Activated CD4-positive, CD25-positive, alpha-beta regulatory T cell treated with anti-CD3 and anti-CD28 coated beads, Interleukin-2, amount 50 U/mL, for 24 hours (primary cell): ENCODE measurements around the gene BAIAP2.

Source experiments
- ATAC-seq, 2 donors: fragments of 150-1000 bp; cut with Tn5 transposase; one replicate each; pipeline ENCODE4 v1.10.0; 2021; ENCODE audit warnings: mild to moderate bottlenecking in 1 of 2, moderate library complexity in 1 of 2

BAIAP2 gene

DNA sequence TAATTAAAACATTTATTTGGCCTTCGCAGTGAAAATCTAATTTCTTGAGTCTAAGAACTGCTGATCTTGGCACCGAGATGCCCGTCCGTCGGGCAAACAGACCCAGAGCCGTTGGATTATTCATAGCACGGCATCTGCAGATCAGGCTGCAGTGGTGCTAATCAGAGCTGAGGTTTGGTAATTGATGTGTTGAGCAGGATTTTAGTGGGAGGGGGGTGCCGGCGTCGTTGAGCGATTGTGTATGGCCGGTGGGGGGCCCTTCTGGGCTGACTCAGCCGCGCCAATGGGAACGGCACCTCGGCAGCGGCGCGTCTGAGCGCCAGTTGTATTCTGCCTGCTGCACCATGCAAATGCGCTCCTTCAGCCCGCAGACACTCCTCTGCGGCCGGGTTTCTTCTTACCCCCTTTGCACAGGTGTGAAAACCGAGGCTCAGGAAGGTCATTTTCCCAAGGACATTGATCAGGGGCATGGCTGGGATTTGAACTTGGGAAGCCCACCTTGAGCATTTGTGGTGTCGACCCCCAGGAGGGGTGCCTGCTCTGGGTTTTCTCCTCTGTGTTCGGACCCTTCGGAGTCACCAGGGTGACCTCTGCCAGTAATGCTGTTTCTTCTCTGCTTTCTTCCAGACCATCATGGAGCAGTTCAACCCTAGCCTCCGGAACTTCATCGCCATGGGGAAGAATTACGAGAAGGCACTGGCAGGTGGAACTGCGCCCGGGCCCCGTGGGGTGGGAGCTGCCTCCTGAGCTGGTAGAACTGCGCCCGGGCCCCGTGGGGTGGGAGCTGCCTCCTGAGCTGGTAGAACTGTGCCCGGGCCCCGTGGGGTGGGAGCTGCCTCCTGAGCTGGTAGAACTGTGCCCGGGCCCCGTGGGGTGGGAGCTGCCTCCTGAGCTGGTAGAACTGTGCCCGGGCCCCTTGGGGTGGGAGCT is 18.4 kb downstream of the BAIAP2 start:
- no peak for ATAC-seq

DNA sequence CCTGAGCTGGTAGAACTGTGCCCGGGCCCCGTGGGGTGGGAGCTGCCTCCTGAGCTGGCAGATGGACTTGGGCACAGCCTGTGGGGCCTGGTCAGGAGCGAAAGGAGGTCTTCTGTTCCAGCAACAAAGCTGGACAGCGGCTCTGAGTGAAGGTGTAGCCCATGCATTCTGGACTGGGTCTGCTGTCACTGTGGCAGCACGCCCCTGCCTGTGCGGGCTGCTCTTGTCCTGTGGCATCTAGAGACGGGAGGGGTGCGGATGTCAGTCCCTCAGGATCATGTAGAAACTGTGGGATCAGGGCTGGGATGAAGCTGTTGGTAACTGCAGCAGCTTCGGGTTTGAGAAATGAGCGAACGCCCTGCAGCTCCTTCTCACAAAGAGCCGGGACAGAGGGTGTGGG is 19.4 kb downstream of the BAIAP2 start:
- no peak for ATAC-seq

DNA sequence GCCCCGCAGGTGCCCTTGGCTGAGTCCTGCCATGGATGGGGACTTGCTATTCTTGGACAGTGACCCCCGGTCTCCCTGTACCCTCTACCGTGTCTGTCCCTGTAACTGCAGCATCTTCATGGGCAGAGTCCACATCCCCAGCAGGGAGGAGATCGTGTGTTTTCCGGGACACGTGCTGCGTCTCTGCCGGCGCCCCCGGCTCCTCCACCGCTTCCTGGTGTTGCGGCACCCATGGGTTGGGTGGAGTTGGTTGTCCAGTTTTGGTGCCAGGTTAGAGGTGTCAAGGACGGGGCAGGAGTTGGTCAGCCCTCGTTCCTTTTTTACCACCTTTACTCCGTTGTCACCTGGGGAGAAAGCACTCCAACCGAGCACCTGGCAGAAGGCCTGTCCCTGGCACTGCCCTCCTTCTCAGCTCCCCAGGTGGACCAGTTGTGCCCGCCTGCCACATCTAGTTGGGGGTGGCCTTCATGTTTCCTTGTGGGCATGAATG is 20.0 kb downstream of the BAIAP2 start:
- ATAC-seq = no peak

DNA sequence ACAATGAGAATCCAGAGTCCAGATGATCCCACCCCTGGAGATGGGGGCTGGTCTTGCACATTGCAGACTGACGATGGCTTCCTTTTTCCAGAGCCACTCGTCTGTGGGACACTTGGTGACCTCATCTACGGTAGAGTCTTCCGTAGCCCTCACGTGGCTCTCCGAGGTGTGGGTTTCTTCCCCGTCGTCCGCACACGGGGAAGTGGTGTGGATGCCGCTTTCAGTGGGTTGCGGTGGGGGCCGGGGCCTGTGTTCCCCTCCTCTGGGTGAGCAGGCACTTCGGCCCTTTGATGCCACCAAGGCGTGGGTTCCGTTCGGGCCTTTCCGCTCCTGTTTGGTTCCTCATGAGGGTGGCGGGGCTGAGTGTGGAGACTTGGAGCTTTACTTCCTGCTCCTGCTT is 21.4 kb downstream of the BAIAP2 start:
- ATAC-seq = no peak

DNA sequence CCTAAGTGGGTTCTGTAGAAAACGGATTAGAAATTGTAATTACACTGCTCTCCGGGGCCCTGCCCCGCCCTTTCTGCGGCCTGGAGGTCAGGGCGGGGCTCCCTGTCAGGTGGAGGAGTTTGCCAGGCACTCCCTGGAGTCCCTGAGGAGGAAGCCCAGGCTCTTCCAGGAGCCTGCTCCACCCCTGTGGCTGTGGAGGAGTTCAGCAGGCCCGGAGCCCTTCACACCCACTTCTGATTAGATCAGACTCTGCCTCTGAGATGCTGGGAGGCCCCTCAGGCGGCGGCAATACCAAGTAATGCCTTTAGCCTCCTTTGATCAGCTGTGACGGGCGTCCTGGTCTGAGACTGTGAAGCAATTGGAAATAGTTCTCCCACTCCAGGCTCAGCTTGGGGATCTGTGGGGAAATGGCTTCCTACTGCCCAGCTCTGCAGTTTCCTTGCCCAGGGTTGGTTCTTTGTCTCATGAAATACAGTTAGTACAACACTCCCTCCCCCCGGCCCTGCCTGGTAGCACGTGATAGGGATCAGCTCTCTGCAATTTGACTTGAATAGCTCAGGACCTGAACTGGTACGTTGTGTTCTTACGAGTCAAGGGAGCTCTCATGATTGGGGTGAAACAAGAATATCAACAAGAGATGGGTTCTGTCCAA is 22.3 kb downstream of the BAIAP2 start:
- no peak for ATAC-seq

DNA sequence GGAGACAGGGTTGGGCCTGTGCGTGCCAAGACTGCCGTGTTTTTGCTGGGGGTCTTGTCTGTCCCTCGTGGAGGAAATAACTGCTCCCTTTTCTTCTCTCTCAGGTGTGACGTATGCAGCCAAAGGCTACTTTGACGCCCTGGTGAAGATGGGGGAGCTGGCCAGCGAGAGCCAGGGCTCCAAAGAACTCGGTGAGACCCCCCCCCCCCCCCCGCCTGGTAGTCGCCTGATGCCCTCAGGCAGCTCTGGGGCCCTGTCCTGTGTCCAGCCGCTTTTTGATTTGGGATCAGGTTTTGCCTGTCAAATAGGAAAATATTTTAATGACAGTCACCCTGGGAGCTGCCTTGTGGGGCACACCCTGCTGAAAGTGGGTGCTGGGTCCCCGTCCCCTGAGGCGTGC is 22.8 kb downstream of the BAIAP2 start:
- ATAC-seq = no peak

DNA sequence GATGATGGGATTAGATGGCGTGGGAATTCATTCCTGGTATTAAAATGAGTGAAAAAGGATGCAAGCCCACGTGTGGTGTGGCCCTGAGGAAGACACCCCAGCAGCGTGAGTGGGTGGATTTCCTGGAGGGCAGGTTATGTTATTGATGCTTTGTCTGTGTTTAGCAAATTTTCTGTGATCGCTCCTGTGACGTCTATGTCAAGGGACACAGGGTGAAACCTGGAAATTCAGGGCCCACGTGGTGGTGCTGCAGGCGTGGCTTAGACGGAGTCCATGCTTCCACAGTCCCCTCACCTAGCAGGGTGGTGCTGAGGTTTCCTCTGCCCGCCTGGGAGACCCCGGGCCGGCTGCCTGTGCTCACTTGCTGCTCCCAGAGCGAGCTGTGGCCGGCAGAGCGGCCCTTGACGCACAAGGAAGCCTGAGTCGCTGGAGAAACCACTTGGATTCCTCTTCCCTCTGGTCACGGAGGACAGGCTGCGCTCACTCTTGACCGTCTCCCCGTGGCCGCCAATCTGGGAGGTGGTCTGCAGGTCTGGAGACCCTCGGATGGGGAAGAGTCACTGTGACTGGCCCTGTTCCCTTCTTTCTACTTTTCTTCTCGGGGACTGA is 23.4 kb downstream of the BAIAP2 start:
- ATAC-seq = no peak

DNA sequence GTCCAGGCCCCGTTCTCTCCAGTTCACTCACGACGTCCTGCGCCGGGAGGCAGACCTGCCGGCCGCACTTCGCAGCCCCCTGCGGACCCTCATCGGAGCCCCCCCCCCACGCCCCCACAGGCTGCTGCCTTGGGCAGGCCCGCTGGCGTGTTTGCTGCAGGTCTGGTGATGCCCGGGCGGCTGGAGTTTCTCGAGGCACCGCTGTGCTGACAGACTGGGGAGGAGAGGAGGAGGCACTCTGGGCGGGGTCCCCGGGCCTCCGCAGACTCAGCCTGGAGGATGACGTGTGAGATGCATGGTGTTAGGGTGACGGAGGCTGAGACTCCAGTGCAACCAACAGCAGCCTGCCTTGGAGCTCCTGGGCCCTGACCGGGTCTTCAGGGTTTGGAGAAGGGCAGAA is 24.1 kb downstream of the BAIAP2 start:
- ATAC-seq = no peak

DNA sequence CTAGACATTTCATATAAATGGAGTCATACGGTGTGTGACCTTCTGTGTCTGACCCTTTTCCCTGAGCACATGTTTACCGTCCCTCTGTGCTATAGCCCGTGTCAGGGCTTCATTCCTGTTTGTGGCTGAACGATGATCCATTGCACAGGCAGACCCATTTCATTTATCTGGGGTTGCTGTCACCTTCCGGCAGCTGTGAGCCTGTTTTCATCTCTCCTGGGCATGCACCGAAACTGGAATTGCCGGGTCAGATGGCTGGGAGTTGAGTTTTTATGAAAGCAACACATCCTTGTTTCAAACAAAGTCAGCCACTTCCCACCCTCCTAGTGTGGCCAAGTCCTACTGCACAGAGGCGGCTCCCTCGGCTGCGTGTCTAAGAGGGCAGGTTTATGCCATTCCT is 25.5 kb downstream of the BAIAP2 start:
- ATAC-seq = no peak

DNA sequence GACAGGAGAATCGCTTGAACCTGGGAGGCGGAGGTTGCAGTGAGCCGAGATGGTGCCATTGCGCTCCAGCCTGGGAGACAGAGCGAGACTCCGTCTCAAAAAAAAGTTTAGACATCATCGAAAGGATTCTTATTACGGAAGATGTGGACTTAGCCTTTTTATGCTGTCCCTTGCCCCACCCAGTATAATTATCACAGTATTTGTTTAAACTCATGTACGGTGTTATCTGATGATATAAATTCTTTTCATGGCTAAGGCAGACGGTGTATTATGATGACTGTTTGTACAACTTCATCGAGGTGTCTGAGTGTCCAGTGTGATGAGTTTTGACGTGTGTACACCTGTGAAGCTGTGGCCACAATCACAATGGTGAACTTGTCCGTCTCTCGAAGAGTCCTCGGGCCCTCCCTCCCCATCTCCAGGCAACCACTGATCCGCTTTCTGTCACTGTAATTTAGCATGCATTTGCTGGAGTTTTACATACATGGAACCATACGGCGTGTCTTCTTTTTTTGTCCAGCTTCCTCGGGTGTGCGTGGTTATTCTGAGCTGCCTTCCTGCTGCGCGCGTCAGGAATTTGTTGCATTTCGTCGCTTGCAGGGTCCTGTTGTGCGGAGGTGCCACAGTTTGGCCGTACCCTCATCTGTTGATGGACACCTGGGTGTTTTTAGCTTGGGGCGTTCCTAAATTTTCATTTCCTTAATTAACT is 26.2 kb downstream of the BAIAP2 start:
- no peak for ATAC-seq

DNA sequence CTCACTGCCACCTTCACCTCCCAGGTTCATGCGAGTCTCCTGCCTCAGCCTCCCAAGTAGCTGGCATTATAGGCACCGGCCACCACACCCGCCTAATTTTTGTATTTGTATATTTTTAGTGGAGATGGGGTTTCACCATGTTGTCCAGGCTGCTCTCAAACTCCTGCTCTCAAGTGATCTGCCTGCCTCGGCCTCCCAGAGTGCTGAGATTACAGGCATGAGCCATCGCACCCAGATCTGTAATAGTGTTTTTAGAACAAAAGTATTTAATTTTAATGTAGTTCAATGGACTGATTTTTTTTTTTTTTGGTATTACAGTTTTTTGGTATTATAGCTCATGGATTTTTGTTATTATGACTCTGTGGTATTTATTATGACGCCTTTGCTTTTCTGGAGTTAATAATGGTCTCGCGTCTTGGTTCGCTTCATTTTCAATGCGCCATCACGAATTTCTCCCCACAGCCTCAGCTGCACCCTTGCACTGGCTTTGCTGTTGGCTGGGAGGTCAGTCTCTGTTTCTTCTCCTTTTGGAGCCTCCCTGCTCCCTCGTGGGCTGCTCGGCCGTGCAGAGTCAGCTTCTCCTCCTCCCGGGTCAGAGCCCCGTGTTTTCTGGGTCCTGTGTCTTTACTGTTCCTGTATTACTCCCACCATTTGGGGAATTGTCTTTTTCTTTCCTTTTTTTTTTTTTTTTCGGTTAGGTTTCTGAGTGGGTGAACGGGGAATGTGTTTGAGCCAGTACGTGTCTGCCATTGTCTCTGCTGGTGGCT is 27.2 kb downstream of the BAIAP2 start:
- no peak for ATAC-seq

DNA sequence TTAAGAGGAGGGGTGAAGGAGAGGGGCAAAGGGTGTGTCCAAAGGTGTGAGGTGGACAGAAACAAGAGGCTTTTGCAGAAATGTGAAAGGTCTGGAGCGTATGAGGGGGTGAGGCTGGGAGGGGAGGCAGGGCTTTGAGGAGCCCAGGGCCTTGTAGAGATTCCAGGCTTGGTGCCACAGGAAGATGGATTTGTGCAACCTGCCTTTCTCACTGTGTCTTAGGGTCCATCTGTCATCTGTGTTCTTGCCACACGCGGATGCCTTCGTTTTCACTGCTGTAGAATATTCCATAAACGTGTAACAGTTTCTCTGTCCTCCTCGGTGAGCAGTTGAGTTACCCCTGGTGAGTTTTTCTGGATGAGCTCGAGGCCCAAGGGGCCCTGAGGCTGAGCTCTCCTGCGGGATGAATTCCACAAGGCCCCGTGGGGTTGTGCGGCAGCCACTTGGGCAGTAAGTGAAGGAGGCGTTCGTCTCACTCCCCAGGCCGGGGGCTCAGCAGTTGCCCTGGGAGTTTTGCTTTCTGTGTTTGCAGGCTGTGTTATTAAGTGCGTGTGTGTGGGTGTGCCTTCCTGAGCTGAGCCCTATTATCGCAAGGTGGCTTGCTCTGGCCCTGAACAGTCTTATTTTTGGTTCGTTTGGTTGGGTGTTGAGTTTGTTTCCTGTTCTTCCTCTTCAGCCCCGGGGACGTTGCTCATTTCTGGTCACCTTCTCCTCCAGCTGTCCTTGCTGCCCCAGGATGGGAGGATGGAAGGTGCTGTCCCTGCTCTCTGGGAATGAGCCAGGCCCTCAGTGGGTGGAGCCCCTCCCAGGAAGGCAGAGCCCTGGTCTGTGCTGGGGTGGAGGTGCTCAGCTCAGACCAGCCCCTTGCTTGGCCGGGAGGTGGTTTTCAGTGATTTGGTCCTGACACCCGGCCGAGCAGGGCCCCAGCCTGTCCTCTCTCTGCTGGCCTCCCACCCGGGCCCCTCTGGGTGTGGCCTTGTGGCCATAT is 28.4 kb downstream of the BAIAP2 start:
- no peak for ATAC-seq

DNA sequence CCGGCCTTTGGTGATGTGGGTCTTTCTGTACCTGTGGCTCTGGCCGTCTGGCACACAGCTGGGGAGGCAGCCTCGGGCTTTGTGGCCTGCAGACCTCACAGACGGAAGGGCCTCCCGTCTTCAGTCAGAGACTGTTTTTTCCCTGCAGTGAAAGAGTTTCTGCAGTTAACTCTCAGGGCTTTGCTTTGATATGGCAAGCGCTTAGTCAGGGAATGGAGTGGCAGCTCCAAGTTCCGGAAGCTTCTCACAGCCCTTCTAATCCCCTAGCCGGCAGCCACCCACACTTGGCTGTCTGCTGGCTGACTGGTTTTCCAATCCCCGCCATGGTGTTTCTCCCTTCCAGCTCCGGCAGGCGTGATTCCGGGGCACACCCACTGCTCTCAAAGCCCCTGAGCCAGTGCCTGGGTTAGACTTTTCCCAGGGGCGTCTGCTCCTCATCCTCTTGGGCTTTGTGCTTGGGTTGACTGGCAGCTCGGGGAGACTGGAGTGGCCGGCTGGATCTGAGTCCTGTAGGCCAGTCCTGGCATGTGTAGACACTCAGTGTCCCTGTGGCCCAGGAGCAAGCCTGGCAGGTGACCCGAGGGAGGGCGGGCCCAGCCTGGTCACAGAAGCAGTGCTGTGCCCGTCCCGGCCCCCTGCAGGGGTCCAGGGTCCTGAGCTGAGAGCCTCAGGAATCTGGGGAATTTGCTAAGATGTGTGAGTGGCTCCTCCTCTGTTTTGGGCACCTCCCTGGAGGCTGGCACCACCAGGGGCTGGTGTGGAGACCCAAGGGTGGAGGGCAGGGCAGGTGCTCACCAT is 29.9 kb downstream of the BAIAP2 start:
- ATAC-seq = no peak

DNA sequence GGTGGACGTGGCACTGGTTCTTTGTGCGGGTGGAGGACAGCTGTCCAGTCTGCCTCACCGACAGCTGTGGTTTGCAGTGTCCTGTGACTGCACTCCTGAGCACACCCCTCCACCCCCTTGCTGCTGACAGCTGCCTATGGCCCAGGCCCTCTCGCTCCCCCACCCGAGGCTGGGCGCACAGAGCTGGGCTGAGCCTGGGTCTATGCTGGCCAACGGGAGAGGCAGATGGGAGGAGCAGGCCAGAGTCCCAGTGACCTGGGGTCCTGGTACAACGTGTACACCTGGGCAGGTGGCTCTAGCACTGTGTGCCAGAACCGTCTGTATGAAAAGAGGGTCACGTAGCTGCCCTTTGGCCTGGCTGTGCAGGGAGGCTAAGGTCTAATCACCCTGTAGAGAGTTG is 30.5 kb downstream of the BAIAP2 start:
- no peak for ATAC-seq

DNA sequence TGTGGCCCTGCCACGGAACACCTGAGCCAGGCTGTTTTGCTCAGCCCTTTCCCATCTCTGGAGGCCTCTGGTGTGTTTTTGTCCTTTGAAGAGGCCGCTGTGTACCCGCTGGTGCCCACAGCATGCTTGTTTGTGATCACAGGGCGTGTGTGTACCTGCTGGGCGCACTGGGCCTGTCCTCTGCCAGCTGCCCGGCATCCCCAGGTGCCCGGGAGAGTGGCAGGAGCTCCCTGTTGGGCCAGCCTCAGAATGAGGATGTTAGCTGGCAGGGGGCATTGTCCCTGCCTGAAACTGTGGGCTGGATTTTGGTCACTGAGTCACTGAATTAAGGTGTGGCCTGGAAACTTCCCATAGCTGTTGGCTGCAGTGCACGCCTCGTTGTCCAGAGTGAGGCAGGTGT is 31.1 kb downstream of the BAIAP2 start:
- ATAC-seq = no peak

DNA sequence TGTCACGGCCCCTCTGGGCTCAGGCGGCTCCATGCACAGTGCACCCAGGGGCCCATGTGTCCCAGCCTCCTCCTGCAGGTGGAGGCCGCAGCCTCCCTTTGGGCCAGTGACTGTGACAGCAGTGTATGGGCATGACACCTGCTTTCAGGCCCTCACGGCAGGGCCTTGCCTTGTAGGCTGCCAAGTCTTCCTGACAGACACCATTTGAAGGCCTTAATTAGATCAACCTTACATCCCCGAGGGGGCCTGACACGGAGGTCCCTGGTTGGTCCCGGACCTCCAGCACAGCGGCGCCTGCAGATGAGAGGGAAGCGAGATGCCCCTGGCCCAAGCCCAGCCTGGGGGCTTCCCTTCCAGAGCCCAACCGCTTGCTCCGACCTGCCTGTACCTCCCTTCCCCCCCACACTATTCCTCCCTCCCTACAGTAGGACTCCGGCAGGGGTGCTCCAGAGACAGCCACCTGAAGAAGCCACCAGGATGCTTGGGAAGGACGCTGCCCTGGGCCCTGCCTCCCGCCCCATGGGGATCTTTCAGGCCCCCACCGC is 31.9 kb downstream of the BAIAP2 start:
- ATAC-seq = no peak

DNA sequence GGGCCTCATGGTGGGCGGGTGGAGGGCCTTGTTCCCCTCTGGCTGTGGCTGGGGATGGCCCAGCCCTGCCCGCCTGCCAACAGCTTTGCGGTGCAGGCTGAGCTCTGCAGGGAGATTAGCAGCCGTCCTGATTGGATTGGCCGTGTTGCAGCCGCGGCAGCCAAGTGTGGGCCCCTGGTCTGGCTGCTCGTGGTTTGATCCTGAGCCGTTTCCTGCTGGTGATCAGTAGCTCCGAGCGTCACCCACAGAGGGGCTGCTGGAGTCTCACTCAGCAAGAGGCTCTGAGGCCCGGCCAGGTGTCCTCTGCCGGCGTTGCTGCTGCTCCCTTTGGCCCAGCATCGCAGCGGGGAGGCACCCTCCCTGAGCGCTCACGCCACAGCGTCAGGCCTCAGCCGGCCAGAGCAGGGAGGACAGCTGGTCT is 32.5 kb downstream of the BAIAP2 start:
- ATAC-seq = no peak

DNA sequence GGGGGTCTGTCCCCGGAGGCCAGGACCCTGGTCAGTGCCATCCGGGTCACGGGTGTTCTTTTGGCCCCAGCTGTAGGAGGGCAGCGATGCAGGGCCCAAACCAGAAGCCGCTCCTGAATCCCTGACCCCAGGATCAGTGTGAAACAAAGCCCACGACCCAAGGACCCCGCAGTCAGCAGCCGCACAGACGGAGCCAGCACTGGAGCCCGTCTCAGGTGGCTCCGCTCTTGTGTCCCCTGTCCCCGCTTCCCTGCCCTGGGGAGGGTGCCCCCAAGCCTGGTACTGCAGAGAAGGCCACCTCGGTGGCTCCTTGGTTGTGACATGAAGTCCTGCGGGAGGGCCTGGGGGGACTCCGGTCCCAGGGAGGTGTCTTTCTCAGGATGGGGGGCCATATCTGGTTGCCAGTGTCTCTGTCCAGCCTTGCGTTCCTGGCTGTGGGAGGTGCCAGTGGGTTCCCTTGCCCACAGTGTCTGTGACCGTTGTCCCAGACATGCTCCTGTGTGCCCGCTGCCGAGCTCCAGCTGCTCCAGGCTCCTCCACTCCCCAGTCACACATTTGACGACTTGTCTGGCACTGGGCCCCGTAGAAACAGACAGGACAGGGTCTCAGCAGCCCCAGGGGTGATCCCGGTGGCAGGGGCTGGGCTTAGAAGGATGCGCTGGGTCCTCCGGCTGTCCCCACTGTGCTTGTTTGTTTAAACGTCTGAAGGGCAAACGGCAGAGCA is 33.6 kb downstream of the BAIAP2 start:
- no peak for ATAC-seq

DNA sequence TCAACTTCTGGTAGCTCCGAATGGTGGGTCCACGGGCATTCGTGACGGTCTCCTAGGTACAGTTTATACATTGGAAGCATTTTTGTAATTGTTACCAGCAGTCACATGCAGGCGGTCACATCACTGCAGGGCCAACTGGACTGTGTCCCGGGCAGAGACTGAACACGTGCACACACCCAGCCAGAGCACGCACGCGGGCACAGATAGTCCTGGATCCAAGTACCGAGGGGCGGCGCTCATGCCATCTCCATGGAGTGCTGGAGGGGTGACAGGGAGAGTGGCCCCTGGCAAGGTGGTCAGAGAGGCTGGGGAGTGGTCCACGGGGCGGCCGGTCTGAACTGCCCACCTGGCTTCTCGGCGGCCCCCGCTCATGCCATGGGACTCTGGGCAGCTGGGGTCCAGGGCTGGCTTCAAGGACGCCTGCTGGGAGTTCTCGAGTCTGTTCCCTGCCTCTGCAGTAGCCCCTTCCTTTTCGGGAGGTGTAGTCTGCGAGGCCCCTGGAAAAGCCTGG is 34.2 kb downstream of the BAIAP2 start:
- no peak for ATAC-seq
